ENCODE results near the gene RAB31.

Gene RAB31

DNA sequence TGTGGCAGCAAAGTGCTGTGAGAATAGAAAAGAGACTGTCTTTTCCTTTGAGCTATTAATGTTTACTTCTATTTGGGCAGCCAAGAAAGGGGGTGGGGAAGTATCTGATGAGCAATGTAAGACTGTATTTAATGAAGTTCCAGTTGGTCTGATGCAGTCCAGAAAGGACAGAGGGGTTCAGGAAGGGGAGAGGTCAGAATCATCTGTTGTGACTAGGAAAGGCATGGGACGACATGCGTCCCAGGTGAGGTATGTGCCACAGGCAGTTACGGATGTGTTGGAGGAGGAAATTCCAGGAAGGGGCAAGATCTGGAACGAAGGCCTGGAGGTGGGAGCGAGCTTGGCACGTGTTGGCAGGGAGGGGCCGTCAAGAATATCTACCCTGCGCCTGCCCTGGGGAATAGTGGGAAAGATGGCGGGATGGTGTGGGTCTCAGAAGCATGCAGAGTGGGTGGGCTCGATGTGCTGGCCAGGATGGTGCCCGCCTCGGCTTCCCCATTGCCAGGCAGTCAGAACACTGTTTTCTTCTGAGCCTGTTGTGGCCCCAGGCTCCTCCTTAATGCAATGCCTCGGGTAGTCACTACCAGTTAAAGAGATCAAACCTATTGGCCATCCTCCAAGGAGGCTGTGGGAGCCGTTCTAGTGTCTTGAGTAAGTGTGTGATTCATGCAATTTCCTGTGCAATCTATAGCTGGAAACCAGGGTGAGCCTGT, 119.8 kb downstream of the RAB31 start:
- intact Hi-C loops (cut with micrococcal nuclease) = loop anchor here (5.0 kb wide), 1 partner anchor 46 kb away; no protein-coding TSS in a partner anchor
- Mint-ChIP-seq H3K4me1 (ENCODE audit: low read depth) (peaks cover 39% of the 10 kb centered on the region), H3K9me3 (no peaks in the 10 kb centered on the region), H3K27ac (no peak overlapping the region), H3K27me3 (no peaks in the 10 kb centered on the region), H3K36me3 (ENCODE audit: low read depth) (peaks cover 51% of the 10 kb centered on the region), H3K4me3 (peak overlapping the region; percentile 59)

GRCh38 chr18:9828506-9829396, 120.7 kb downstream of the RAB31 start:
- Mint-ChIP-seq H3K4me1 (ENCODE audit: low read depth) (peaks cover 42% of the 10 kb centered on the region), H3K27me3 (no peaks in the 10 kb centered on the region), H3K27ac (peak overlapping the region; percentile 55), H3K36me3 (ENCODE audit: low read depth) (peaks cover 58% of the 10 kb centered on the region), H3K9me3 (no peaks in the 10 kb centered on the region), H3K4me3 (no peak overlapping the region)
- intact Hi-C loops (cut with micrococcal nuclease) = loop anchor here (5.0 kb wide), 1 partner anchor 46 kb away; no protein-coding TSS in a partner anchor

GRCh38 chr18:9829397-9829712, 121.3 kb downstream of the RAB31 start:
- H3K9me3 Mint-ChIP-seq = no peaks in the 10 kb centered on the region
- no peak overlapping the region for H3K4me3 Mint-ChIP-seq
- H3K27ac Mint-ChIP-seq = peak overlapping the region; percentile 55
- intact Hi-C loops (cut with micrococcal nuclease) = loop anchor here (5.0 kb wide), 1 partner anchor 47 kb away; no protein-coding TSS in a partner anchor
- H3K27me3 Mint-ChIP-seq = no peaks in the 10 kb centered on the region
- H3K36me3 Mint-ChIP-seq (ENCODE audit: low read depth) = peaks cover 58% of the 10 kb centered on the region
- peaks cover 42% of the 10 kb centered on the region for H3K4me1 Mint-ChIP-seq (ENCODE audit: low read depth)

GRCh38 chr18:9831036-9831722, 123.1 kb downstream of the RAB31 start:
- intact Hi-C loops (cut with micrococcal nuclease) = no loop called here
- Mint-ChIP-seq H3K27ac (peak overlapping the region; percentile 36), H3K36me3 (ENCODE audit: low read depth) (peaks cover 63% of the 10 kb centered on the region), H3K9me3 (no peaks in the 10 kb centered on the region), H3K4me1 (ENCODE audit: low read depth) (peaks cover 42% of the 10 kb centered on the region), H3K27me3 (no peaks in the 10 kb centered on the region), H3K4me3 (no peak overlapping the region)

DNA sequence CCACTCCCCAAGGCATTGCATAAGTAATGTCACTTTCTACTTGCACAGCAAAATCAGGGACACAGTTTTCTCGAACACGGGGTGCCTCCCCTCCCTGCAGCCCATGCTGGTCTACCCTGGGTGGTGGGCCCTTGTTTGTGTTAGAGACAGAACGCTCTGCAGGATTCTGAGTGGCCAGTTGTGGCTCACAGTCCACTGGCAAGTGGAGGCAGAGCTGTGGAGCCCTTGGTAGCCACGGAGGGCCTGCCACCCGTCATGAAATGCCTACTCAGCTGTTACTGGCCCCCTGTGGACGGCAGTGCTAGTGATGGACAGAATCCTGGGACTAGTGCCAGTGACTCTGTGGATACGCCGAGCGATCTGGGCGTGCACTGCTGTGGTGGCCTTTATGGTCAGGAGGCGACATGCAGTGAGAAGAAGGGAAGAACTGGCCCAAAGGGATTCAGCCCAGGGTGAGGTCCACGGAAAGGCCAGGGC, 123.7 kb downstream of the RAB31 start:
- Mint-ChIP-seq H3K4me1 (ENCODE audit: low read depth) (peaks cover 46% of the 10 kb centered on the region), H3K9me3 (no peaks in the 10 kb centered on the region), H3K27me3 (no peaks in the 10 kb centered on the region), H3K36me3 (ENCODE audit: low read depth) (peaks cover 64% of the 10 kb centered on the region), H3K27ac (peak overlapping the region; percentile 36), H3K4me3 (no peak overlapping the region)
- intact Hi-C loops (cut with micrococcal nuclease) = no loop called here

GRCh38 chr18:9832871-9833270, 124.8 kb downstream of the RAB31 start:
- no peak overlapping the region for H3K27ac Mint-ChIP-seq
- H3K36me3 Mint-ChIP-seq (ENCODE audit: low read depth) = peaks cover 67% of the 10 kb centered on the region
- no peak overlapping the region for H3K4me3 Mint-ChIP-seq
- H3K27me3 Mint-ChIP-seq = no peaks in the 10 kb centered on the region
- intact Hi-C loops (cut with micrococcal nuclease) = no loop called here
- H3K9me3 Mint-ChIP-seq = no peaks in the 10 kb centered on the region
- H3K4me1 Mint-ChIP-seq (ENCODE audit: low read depth) = peaks cover 49% of the 10 kb centered on the region

- Mint-ChIP-seq H3K27me3 (no peaks in the 10 kb centered on the region), H3K36me3 (ENCODE audit: low read depth) (peaks cover 76% of the 10 kb centered on the region), H3K27ac (no peak overlapping the region), H3K4me1 (ENCODE audit: low read depth) (peaks cover 38% of the 10 kb centered on the region), H3K4me3 (no peak overlapping the region), H3K9me3 (no peaks in the 10 kb centered on the region)
- intact Hi-C loops (cut with micrococcal nuclease) = no loop called here
Measured at GRCh38 chr18:9834551-9834950, 126.5 kb downstream of the RAB31 start.

GRCh38 chr18:9835113-9835755, 127.1 kb downstream of the RAB31 start:
- no peak overlapping the region for H3K27ac Mint-ChIP-seq
- intact Hi-C loops (cut with micrococcal nuclease) = no loop called here
- H3K4me1 Mint-ChIP-seq (ENCODE audit: low read depth) = peaks cover 37% of the 10 kb centered on the region
- no peaks in the 10 kb centered on the region for H3K27me3 Mint-ChIP-seq
- H3K36me3 Mint-ChIP-seq (ENCODE audit: low read depth) = peaks cover 81% of the 10 kb centered on the region
- H3K4me3 Mint-ChIP-seq = no peak overlapping the region
- H3K9me3 Mint-ChIP-seq = no peaks in the 10 kb centered on the region

- Mint-ChIP-seq H3K36me3 (ENCODE audit: low read depth) (peaks cover 79% of the 10 kb centered on the region), H3K27ac (no peak overlapping the region), H3K27me3 (no peaks in the 10 kb centered on the region), H3K4me3 (no peak overlapping the region), H3K9me3 (no peaks in the 10 kb centered on the region), H3K4me1 (ENCODE audit: low read depth) (peaks cover 31% of the 10 kb centered on the region)
- intact Hi-C loops (cut with micrococcal nuclease) = no loop called here
Measured at GRCh38 chr18:9835825-9836224, 127.7 kb downstream of the RAB31 start.

GRCh38 chr18:9838144-9838877, 130.2 kb downstream of the RAB31 start:
- Mint-ChIP-seq H3K4me1 (ENCODE audit: low read depth) (peaks cover 11% of the 10 kb centered on the region), H3K27ac (no peak overlapping the region), H3K4me3 (no peak overlapping the region)

GRCh38 chr18:9839211-9839610, 131.1 kb downstream of the RAB31 start:
- Mint-ChIP-seq H3K27ac (no peak overlapping the region), H3K4me3 (no peak overlapping the region), H3K9me3 (no peaks in the 10 kb centered on the region), H3K36me3 (ENCODE audit: low read depth) (peaks cover 81% of the 10 kb centered on the region), H3K27me3 (no peaks in the 10 kb centered on the region), H3K4me1 (ENCODE audit: low read depth) (peaks cover 10% of the 10 kb centered on the region)
- intact Hi-C loops (cut with micrococcal nuclease) = no loop called here

More at GRCh38 chr18:9838144-9838877, 130.2 kb downstream of the RAB31 start:
- Mint-ChIP-seq H3K9me3 (no peaks in the 10 kb centered on the region), H3K36me3 (ENCODE audit: low read depth) (peaks cover 76% of the 10 kb centered on the region), H3K27me3 (no peaks in the 10 kb centered on the region)
- intact Hi-C loops (cut with micrococcal nuclease) = no loop called here

DNA sequence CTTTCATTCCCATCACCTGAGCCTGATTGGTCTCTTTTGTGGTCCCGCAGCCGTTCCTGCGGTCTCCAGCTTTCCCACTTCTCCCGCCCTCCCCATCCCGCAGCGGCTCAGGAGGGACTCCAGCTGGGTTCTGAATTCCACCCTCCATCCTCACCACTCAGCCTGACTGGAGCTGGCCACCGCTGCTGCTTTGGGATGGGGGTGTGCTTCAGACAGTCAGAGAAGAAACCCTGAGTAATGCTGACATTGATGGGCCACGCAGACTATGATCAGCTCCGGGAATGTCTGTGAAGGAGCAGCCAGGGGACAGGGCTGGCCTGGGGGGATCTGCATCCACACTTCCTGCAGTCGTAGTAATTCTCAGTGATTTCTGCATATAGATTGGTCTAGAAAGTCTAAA, 131.8 kb downstream of the RAB31 start:
- intact Hi-C loops (cut with micrococcal nuclease) = no loop called here
- H3K27me3 Mint-ChIP-seq = no peaks in the 10 kb centered on the region
- no peak overlapping the region for H3K27ac Mint-ChIP-seq
- no peaks in the 10 kb centered on the region for H3K9me3 Mint-ChIP-seq
- no peak overlapping the region for H3K4me3 Mint-ChIP-seq
- H3K36me3 Mint-ChIP-seq (ENCODE audit: low read depth) = peaks cover 88% of the 10 kb centered on the region
- H3K4me1 Mint-ChIP-seq (ENCODE audit: low read depth) = peaks cover 12% of the 10 kb centered on the region

- H3K4me3 Mint-ChIP-seq = no peak overlapping the region
- H3K36me3 Mint-ChIP-seq (ENCODE audit: low read depth) = peaks cover 95% of the 10 kb centered on the region
- H3K4me1 Mint-ChIP-seq (ENCODE audit: low read depth) = peaks cover 9% of the 10 kb centered on the region
- no peaks in the 10 kb centered on the region for H3K27me3 Mint-ChIP-seq
- intact Hi-C loops (cut with micrococcal nuclease) = no loop called here
- H3K27ac Mint-ChIP-seq = no peak overlapping the region
- no peaks in the 10 kb centered on the region for H3K9me3 Mint-ChIP-seq
Measured at GRCh38 chr18:9841752-9842151, 133.7 kb downstream of the RAB31 start.

All from dendritic cell treated with granulocyte-macrophage colony-stimulating factor and Interleukin-4, amounts not matched to agents 40 ng/mL and 50 ng/mL, for 4 days (primary cell).